NCI-H2029 (cell line): ENCODE data around the gene ANXA6.

Source experiments
- DNase-seq: peaks from one replicate; lab custom pipeline; 2025; lab: John Stamatoyannopoulos, UW

The ANXA6 gene

GRCh38 chr5:151063142-151063989 is 94.2 kb downstream of the ANXA6 start:
- no peak for DNase-seq

DNA sequence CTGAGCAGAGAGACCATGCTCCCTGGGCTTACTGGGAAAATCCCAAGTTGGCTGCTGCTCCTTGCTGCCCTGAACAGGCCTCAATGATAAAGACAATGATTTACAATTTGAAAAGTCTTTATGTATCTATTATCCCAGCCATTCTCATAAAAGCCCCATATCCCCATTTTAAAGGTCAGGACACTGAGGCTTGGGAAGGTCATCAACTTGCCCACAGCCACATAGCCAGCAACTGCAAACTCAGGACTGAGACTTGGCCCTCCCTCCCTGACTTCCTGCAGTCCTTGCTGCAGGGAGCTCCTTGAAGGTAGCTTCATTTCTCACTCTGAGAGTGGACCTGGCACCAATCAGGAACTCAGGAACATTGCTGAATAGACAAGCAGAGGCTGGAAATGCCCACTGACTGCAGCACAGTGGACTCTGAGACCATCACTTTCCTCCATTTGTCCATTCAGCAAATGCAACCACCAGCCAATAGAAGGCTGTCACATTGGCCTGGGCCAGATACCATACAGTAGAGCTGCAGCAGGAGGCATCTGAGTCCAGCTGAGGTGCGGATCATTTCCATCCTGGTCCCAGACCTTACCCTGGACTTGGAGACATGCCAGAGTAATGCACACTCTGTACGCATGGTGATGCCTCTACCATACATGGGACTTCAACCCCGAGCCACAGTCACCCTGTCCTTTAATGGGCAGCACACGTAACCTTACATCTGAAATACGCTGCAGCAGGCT is 95.0 kb downstream of the ANXA6 start:
- DNase-seq = no peak

GRCh38 chr5:151060742-151061141 is 96.8 kb downstream of the ANXA6 start:
- DNase-seq = no peak

DNA sequence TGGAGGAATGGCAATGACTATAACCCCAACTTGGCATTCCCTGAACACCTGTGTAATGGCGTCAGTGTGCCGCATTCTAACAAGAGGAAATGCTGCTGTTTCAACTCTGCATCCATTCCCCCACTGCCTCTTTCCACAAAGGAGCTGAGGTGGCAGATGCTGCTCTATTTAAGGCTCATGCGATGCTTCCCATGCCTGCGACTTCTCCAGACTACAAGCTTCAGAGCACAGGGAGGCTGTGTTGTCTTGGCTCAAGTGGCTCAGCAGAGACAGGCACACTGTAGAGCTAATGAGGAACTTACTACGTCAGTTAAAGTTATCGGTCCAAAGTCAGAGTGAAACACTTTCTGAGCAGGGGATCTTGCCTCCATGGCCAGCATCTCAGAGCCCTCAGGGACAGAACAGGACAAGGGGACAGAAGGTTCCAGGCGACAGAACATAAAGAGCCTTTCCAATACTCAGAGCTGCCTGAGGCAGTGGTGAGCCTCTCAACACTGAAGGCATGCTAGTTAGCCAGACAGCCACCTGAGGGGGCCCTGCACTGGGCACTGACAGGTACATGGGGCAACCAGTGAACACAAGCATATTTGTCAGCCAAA is 98.6 kb downstream of the ANXA6 start:
- DNase-seq = no peak

DNA sequence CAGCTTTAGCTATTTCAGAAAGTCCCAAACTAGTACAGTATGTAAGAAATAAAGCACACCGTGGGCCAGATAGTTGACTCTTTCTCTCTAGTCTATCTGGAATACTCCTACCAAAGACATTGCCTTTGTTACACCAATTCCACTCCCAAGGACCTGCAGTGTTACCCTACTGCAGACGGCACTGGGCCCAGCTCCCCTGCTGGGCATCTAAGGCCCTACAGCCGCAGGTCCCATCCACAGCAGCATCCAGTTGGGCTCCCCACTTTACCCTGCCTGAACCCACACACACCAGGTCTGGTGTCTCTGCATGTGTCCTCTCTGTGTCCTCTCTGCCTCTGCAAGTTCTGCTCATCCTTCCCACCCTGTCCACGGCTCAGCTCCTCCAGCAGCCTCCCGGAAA is 99.3 kb downstream of the ANXA6 start:
- no peak for DNase-seq

GRCh38 chr5:151056379-151057325 is 100.9 kb downstream of the ANXA6 start:
- no peak for DNase-seq

DNA sequence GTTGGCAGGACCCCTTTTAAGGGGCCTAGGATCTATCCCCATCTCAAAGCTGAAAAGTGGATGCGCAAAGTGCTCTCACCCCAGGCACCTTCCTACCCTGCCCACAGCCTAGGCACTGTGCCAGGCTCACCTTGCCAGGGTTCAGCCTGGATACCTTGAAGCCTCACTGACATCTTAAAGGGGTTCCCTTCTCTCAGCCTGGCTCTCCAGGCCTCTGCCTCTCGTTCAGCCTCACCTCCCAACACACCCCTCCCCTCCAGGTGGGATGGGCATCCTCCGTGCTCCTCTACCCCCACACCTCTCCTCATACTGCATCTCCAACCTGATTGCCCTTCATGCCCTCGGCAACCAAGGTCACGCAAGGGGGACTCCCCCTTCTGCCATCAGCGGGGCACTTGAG is 102.2 kb downstream of the ANXA6 start:
- DNase-seq = no peak

DNA sequence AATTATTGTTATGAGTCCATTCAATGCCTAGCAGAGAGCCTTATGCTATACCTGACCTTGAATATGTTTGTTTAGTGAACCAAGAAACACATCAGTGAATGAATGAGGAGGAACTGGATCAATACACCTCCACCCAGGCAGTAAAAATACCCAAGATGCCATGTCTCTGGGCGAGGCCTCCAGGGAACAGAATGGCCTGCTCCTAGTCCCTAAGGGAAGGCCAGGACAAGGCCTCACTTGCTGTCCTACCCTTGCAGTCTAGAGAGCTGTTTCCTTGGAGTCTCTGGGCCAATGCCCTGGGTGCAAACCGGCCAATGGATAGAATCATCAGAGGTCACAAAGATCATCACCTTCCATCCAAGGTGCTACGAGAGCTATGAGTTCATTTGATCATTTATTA is 102.9 kb downstream of the ANXA6 start:
- no peak for DNase-seq

DNA sequence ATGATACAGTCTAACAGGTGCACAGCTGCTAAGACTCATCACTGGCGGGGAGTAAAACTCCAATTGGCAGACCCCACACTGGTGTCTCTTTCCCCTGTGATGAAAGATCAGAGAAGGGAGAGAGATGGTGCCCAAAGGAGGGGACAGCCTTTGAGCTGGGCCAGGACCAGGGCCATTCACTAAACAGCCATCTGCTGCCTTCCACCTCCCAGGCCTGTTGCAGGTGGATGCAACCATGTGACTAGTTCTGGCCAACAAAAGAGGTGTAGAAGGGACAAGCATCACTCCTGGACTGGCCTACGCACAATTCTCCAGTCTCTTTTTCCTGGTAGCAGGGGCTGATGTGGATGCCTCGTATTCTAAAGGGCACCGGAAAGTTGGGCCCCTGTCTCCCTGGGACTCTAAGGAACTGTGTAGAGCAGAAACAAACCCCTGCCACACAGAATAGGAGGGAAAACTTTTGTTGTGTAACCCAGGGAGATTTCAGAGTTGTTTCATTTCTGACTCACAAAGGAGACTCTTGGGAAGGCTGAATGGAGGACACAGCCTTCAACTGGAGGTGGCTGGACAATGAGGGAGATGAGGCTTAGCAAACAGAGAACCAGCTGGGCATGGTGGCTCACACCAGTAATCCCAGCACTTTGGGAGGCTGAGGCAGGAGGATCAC is 103.7 kb downstream of the ANXA6 start:
- no peak for DNase-seq

DNA sequence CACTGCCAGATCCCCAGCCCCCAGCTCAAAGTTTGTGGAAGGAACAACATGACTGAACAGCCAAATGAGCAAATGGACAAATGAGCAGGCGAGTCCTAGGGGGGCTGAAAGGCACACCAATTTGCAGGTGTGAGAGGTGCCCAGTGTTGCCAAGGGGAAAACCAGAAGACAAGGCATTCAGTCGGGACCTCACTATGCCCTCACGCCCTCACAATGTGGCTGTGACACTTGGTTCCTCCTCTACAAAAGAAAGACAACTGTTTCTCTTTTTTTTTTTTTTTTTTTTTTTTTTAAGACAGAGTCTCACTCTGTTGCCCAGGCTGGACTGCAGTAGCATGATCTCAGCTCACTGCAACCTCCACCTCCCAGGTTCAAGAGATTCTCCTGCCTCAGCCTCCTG is 104.7 kb downstream of the ANXA6 start:
- DNase-seq = no peak

DNA sequence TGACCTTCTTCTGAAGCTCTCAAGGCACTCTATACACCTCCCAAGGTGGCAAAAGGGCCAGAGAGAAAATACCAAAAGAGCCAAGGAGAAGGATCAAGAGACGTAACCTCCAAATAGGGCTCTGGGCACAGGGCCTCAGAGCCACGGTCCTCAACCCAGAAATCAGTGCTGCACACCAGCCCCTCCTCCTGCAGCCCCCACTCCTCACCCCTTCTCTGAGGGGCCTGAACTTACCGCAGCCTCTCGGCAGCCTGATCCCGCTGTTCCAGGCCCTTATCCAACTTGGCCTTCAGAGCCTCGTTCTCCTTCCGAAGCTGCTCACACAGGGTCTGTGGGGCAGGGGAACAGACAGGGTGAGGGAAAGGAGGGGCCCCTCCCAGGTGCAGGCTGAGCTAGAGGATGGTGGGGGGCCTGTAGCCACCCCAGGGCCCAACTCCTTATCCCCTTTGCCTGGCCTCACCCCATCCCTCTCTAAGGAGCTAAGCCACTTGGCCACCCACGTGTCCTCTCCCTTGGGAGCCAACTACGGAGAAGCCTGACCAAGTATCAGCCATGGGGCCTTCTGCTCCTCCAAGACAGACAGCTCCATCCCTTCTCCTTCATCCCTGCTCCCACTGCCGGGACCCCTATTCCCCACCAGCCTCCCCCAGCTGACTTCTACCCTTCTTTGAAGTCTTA is 105.5 kb downstream of the ANXA6 start:
- no peak for DNase-seq

DNA sequence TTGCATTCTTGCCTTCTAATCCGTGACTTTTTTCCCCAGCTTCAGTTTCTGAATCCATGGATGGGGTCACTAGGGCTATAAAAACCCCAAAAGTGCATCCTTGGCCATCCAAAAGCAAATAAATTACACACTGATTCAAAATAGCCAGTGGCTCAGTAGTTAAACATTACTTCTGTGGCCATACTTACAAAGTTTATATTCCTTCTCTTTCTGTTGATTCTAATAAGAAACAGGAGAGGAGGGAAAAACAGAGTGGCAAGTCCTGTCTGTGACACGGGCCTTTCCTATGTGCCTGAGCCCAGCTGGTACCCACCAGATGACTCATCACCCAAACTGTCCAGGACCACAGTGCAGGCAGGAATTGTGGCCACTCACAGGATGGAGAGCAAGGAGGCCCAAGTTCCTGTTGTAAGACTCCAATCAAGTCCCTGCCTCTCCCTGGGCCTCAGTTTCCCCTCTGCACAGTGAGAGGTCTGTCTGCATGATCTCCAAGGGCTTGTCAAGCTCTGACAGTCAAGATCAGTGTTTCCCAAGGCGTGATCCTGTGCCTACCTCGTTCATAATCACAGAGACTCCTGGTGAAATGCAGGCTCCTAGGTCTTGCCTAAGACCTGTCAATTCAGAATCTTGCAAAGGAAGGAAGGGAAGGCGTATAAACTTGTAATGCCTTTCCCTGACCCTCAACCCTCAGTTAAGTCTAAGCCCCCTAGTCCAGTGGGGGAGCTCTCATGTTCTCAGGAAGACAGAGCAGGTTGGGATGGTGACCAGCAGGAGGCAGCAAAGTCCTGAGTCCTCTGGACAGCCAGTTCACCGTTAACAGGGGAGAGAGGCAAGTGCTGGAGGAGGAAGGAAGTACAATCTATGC is 106.3 kb downstream of the ANXA6 start:
- no peak for DNase-seq
